Neural progenitor cell (in vitro differentiated cells): ENCODE data around the gene FBN3. TPM values are rescaled to one million over a fixed set of nuclear protein-coding genes. Genes with fewer than 3 reads are reported as not detected.

Experiments used
- DNase-seq: peaks from one replicate; pipeline ENCODE4 v3.0.0-alpha.2; 2016; ENCODE audit warnings: low spot score
- H2AFZ ChIP-seq: fragments of 200-600 bp; sonication (generic); replicated peaks from 2 replicates; pipeline ENCODE4 v1.6.1; 2016; ENCODE audit warnings: antibody characterized with exemption
- H3F3A ChIP-seq: fragments of 200-600 bp; sonication (generic); 2 replicates; pipeline ENCODE4 v1.6.1; 2016; ENCODE audit warnings: antibody characterized with exemption, low read depth
- H3K27ac ChIP-seq: fragments of 200-600 bp; sonication (generic); 2 replicates; pipeline ENCODE4 v1.5.1; 2016; ENCODE audit warnings: mild to moderate bottlenecking
- H3K27me3 ChIP-seq: fragments of 200-600 bp; sonication (generic); 2 replicates; pipeline ENCODE4 v1.6.1; 2016; ENCODE audit warnings: mild to moderate bottlenecking, moderate library complexity
- H3K36me3 ChIP-seq: fragments of 200-600 bp; sonication (generic); 2 replicates; pipeline ENCODE4 v1.5.1; 2016
- H3K4me1 ChIP-seq: fragments of 200-600 bp; sonication (generic); 2 replicates; pipeline ENCODE4 v1.6.1; 2016; ENCODE audit warnings: mixed run types
- H3K4me2 ChIP-seq: fragments of 200-600 bp; sonication (generic); 2 replicates; pipeline ENCODE4 v1.6.1; 2016
- H3K4me3 ChIP-seq: fragments of 200-600 bp; sonication (generic); 2 replicates; pipeline ENCODE4 v1.5.1; 2016
- H3K79me2 ChIP-seq: fragments of 200-600 bp; sonication (generic); 2 replicates; pipeline ENCODE4 v1.6.1; 2016; ENCODE audit warnings: low read depth
- H3K9ac ChIP-seq: fragments of 200-600 bp; sonication (generic); 2 replicates; pipeline ENCODE4 v1.6.1; 2016
- H3K9me3 ChIP-seq: fragments of 200-600 bp; sonication (generic); 2 replicates; pipeline ENCODE4 v1.5.1; 2016; ENCODE audit warnings: low read depth
- H4K20me1 ChIP-seq: fragments of 200-600 bp; sonication (generic); 2 replicates; pipeline ENCODE4 v1.6.1; 2016; ENCODE audit warnings: low read depth
- H3K27ac Mint-ChIP-seq: 3 replicates; pipeline ENCODE4 v1.8.0; 2021; ENCODE audit warnings: mixed read lengths
- H3K27me3 Mint-ChIP-seq: 2 replicates; pipeline ENCODE4 v1.8.0; 2022; ENCODE audit warnings: low read depth, mild to moderate bottlenecking, inconsistent platforms, moderate library complexity, mixed read lengths; ENCODE audit not compliant: insufficient read depth
- H3K36me3 Mint-ChIP-seq: 3 replicates; pipeline ENCODE4 v1.8.0; 2021; ENCODE audit warnings: mixed read lengths
- H3K4me1 Mint-ChIP-seq: 3 replicates; pipeline ENCODE4 v1.8.0; 2021; ENCODE audit warnings: mixed read lengths
- H3K4me3 Mint-ChIP-seq: 3 replicates; pipeline ENCODE4 v1.8.0; 2021; ENCODE audit warnings: mild to moderate bottlenecking, moderate library complexity, mixed read lengths
- H3K9me3 Mint-ChIP-seq: 3 replicates; pipeline ENCODE4 v1.8.0; 2020; ENCODE audit warnings: mixed read lengths
- CTCF ChIP-seq: fragments of 200-600 bp; sonication (generic); IDR thresholded peaks from 2 replicates; pipeline ENCODE4 v1.5.1; 2017; ENCODE audit warnings: antibody characterized with exemption, mild to moderate bottlenecking
- EZH2 ChIP-seq: fragments of 200-600 bp; sonication (generic); IDR thresholded peaks from 2 replicates; pipeline ENCODE4 v1.6.1; 2017; ENCODE audit warnings: antibody characterized with exemption, mild to moderate bottlenecking, moderate library complexity
- EZH2phosphoT487 ChIP-seq: fragments of 200-600 bp; sonication (generic); IDR thresholded peaks from 2 replicates; pipeline ENCODE4 v1.6.1; 2017; ENCODE audit warnings: antibody characterized with exemption
- total RNA-seq: library from RNA; depleted of rRNA; stranded (reverse); fragments of >200 nt; gene quantifications from 2 replicates; pipeline ENCODE4 v1.2.3, GENCODE V29; 2015; ENCODE audit warnings: low replicate concordance

The FBN3 gene
- total RNA-seq, 1 donor from 2014 or later: 23.0 TPM

DNA sequence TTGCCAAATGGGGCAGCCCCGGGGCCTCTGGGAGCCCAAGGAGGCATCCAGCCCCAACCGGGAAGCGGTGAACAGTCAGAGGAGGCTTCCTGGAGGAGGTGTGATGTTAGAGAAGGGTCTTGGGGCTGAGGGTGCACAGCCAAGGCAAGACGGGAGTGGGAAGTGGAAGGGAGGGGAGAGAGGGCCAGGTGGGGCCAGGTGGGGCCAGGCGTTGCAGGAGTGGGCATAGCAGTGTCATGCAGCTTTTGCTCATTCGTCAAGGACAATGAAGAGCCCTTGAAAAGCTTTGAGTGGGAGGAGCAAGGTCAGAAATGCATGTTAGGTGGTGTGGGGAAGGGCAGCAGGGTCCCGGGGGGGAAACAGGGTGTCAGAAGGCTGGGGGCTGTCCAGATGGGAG is 1.8 kb downstream of the FBN3 start:
- Mint-ChIP-seq H3K36me3 (no peaks in the 10 kb centered on the region), H3K9me3 (no peaks in the 10 kb centered on the region), H3K4me3 (peak overlapping the region; percentile 87), H3K27ac (peak overlapping the region; percentile 42), H3K4me1 (peaks cover 26% of the 10 kb centered on the region), H3K27me3 (peaks cover 15% of the 10 kb centered on the region)
- no peak overlapping the region for H2AFZ ChIP-seq
- peaks cover 18% of the 10 kb centered on the region for H3K4me1 ChIP-seq
- H3K9me3 ChIP-seq: no peaks in the 10 kb centered on the region
- H4K20me1 ChIP-seq: peaks cover 2% of the 10 kb centered on the region
- H3K9ac ChIP-seq: no peak overlapping the region
- no peak for DNase-seq
- H3F3A ChIP-seq: peaks cover 18% of the 10 kb centered on the region
- H3K27ac ChIP-seq: no peak overlapping the region
- no peak overlapping the region for H3K4me3 ChIP-seq
- H3K36me3 ChIP-seq: no peaks in the 10 kb centered on the region
- no peak overlapping the region for H3K4me2 ChIP-seq
- no peaks in the 10 kb centered on the region for H3K27me3 ChIP-seq
- no peak for TF ChIP-seq CTCF
- no peak for TF ChIP-seq EZH2phosphoT487
- TF ChIP-seq EZH2: no peak
- H3K79me2 ChIP-seq: peaks cover 15% of the 10 kb centered on the region

GRCh38 chr19:8146877-8147581 is 2.4 kb downstream of the FBN3 start:
- Histone ChIP-seq H3K27me3 (no peaks in the 10 kb centered on the region), H3K79me2 (peaks cover 15% of the 10 kb centered on the region), H4K20me1 (peaks cover 6% of the 10 kb centered on the region), H3K27ac (no peak overlapping the region), H3K4me1 (peaks cover 18% of the 10 kb centered on the region), H3K9me3 (no peaks in the 10 kb centered on the region), H3K9ac (no peak overlapping the region), H3K4me3 (no peak overlapping the region), H3K4me2 (no peak overlapping the region), H3K36me3 (no peaks in the 10 kb centered on the region), H2AFZ (no peak overlapping the region), H3F3A (peaks cover 18% of the 10 kb centered on the region)
- H3K9me3 Mint-ChIP-seq: no peaks in the 10 kb centered on the region
- no peak for DNase-seq
- TF ChIP-seq EZH2 (no peak), CTCF (no peak), EZH2phosphoT487 (no peak)
- no peak overlapping the region for H3K27ac Mint-ChIP-seq
- H3K36me3 Mint-ChIP-seq: no peaks in the 10 kb centered on the region
- H3K4me1 Mint-ChIP-seq: peaks cover 32% of the 10 kb centered on the region
- peaks cover 15% of the 10 kb centered on the region for H3K27me3 Mint-ChIP-seq
- H3K4me3 Mint-ChIP-seq: no peak overlapping the region

DNA sequence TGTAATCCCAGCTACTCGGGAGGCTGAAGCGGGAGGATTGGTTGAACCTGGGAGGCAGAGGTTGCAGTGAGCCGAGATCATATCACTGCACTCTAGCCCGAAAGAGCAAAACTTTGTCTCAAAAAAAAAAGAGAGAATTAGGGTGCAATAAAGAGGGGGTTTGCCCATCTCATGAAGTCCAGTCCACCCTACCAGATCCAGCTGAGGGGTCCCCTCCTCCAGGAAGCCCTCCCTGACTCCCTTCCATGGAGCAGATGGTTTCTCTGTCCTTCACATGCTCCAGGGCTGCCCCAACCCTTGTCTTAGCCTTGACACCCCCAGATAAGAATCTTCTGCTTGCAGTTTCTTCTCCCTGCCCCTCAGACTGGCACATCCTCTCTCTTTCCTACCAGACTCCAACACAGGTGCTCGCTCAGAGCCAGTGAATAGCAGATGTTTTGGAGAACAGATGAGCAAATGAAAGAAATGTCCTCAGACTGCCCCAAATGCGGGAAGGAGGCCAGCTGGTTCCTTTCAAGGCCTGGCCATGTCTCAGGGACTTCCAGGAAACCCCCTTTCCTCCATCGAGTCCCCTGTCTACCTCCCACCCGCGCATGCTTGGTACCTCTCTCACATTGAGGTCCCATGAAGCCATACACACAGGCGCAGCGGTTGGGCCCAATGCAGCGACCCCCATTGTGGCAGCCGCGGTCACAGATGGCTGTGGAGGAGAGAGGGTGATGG is 5.0 kb downstream of the FBN3 start:
- Histone ChIP-seq H3K4me1 (peaks cover 12% of the 10 kb centered on the region), H3K9me3 (no peaks in the 10 kb centered on the region), H3K27me3 (no peaks in the 10 kb centered on the region), H2AFZ (no peak overlapping the region), H3K79me2 (peaks cover 15% of the 10 kb centered on the region), H3F3A (peaks cover 12% of the 10 kb centered on the region), H4K20me1 (peaks cover 6% of the 10 kb centered on the region), H3K36me3 (no peaks in the 10 kb centered on the region), H3K27ac (no peak overlapping the region), H3K4me3 (no peak overlapping the region), H3K9ac (no peak overlapping the region), H3K4me2 (no peak overlapping the region)
- Mint-ChIP-seq H3K4me3 (no peak overlapping the region), H3K9me3 (no peaks in the 10 kb centered on the region), H3K4me1 (peaks cover 31% of the 10 kb centered on the region), H3K27ac (no peak overlapping the region), H3K27me3 (peaks cover 8% of the 10 kb centered on the region), H3K36me3 (peaks cover 2% of the 10 kb centered on the region)
- no peak for DNase-seq
- no peak for TF ChIP-seq CTCF
